ENCODE data around the gene UPB1.

The UPB1 gene

DNA sequence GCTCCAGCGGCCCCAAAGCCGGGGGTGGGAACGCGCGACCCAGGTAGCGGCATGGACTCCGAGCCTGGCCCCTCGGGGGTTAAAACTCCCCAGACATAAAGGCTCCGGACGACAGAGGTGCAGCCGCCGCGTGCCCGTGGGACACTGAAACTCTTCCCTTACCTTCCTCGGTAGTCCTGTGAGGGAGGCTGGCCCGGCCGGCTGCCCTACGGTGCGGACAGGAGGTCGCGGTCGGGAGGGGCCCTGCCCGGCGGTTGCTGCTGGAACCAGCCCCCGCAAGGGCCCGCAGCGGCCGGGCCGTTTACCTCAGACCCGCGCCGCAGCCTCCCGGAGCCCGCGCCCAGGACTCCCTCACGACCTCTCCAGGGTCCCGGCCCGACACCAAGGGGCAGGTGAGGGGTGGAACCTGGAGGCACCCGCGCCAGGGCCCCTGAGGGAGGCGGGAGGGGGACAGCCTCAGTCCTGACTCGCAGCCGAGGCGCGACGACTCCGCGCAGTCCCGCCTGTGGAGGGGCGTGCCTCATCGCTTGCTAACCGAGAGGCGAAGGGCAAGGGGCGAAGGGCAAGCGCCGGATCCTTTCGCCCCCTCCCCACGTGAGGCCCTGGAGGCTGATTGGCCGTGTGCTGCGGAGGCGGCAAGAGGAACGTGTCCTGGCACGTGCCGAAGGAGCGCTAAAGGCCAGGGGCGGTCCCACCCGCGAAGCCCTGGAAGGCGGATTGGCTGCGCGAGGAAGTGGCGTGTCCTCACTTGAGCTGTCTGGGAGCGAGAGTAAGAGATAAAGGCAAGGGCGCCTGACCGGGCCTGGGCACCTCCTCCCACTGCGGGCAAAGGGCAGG, at the start of gene UPB1:
UPB1 (plus strand) TSS at position 805 of the 837 bp plus-strand sequence. CDS start 72 bp downstream, outside the sequence.
- no peak for DNase-seq
- intact Hi-C loops (cut with DNase I), result no loop called here

GRCh38 chr22:24445481-24446259, 49.5 kb upstream of the UPB1 start:
- peak in 10 of 42 donors; percentile 30 to 76 (median 60) for DNase-seq
- intact Hi-C loops (cut with DNase I), result no loop called here

- DNase-seq, result peak in 1 of 42 donors; percentile 16
- intact Hi-C loops (cut with DNase I), result no loop called here
Observed at GRCh38 chr22:24446260-24446611, 48.9 kb upstream of the UPB1 start.

DNA sequence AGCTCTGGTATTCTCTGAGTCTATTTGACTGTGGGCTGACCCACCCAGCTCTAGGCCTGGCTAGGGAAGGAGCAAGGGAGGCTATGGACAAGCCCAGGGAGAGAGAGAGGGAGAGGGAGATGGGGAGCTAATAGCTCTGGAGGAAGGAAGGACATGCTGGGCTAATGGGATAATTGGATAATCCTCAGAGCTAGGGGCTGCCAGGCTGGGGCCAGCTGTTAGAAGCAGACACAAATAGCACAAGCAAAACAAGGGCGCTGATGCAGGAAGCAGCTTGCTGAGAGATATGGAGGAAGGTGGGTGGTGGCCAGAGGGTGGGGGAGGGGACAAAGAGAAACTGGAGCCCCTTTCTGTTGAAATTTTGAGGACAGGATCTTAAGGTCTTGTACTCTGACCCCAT, 44.5 kb upstream of the UPB1 start:
- intact Hi-C loops (cut with DNase I), result no loop called here
- no peak for DNase-seq

GRCh38 chr22:24451162-24451561, 44.0 kb upstream of the UPB1 start:
- no peak for DNase-seq
- intact Hi-C loops (cut with DNase I), result no loop called here

DNA sequence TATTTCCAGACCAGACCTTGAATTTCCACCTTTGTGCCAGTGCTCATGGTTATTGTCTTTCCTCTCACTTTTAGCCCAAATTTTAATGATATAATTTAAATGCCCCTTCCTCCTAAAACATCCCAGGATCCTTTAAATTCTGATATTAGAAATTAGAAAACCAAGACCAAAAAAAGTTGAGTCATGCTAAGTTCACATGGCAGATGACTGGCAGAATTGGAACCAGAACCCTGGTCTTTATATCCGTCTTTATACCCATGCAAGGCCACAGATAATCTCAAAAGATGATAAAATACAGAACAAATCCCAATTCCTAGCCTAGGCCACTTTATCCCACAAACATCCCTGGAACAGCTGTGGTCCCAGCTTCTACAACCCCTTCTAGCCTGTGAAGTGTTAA, 41.3 kb upstream of the UPB1 start:
- intact Hi-C loops (cut with DNase I), result no loop called here
- no peak for DNase-seq

- intact Hi-C loops (cut with DNase I), result no loop called here
- no peak for DNase-seq
Observed at GRCh38 chr22:24455039-24455438, 40.1 kb upstream of the UPB1 start.

GRCh38 chr22:24455751-24456426, 39.2 kb upstream of the UPB1 start:
- DNase-seq, result peak in 1 of 42 donors; percentile 7
- intact Hi-C loops (cut with DNase I), result no loop called here

GRCh38 chr22:24457894-24458420, 37.2 kb upstream of the UPB1 start:
- no peak for DNase-seq
- intact Hi-C loops (cut with DNase I), result no loop called here

- intact Hi-C loops (cut with DNase I), result no loop called here
- DNase-seq, result no peak
Observed at GRCh38 chr22:24459911-24460310, 35.2 kb upstream of the UPB1 start.

DNA sequence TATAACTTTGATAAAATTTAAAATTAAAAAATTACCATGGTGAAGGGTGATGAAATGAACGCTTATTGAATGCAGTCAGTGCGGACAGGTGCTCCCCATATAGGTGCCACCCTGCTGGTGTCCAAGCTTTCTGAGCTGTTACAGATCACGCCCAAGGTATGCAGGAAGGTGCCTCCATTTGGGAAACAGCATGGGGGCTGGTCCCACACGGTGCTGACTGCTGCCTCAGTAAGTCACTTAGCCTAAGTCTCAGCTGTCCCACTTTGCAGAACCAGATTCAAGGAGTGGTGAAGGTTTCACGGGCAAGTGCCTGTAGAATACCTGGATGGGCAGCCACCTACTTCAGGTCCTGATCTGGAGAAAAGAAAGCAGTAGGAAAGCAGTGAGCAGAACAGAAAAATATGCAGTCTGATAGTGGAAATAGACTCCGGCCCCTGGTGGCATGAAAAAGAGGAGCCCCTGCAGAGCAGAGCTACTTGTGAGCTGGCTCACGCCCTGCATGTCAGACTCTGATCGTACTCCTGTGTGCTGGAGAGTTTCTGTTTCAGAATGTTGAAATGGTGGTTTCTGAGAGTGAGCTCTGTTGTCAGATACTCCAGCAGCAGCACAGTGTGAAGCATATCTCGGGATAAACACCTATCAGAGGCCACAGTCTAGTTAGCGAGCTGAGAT, 34.6 kb upstream of the UPB1 start:
- no peak for DNase-seq
- intact Hi-C loops (cut with DNase I), result no loop called here

- intact Hi-C loops (cut with DNase I), result no loop called here
- DNase-seq, result no peak
Observed at GRCh38 chr22:24463071-24463760, 31.9 kb upstream of the UPB1 start.

GRCh38 chr22:24465566-24465965, 29.6 kb upstream of the UPB1 start:
- intact Hi-C loops (cut with DNase I), result no loop called here
- no peak for DNase-seq

DNA sequence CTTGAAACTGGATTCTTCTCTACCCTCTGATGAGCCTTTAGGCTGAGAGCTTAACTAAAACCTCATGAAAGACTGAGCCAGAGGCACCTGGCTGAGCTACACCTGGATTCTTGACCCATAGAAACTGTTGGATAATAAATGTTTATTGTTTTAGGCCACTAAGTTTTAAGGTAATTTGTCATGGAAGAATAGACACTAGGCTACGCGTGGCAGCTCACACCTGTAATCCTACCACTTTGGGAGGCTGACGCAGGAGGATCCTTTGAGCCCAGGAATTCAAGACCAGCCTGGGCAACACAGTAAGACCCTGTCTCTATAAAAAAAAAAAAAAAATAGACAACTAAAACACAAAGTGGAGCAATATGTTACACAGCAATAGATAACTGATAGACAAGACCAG, 29.2 kb upstream of the UPB1 start:
- no peak for DNase-seq
- intact Hi-C loops (cut with DNase I), result no loop called here

DNA sequence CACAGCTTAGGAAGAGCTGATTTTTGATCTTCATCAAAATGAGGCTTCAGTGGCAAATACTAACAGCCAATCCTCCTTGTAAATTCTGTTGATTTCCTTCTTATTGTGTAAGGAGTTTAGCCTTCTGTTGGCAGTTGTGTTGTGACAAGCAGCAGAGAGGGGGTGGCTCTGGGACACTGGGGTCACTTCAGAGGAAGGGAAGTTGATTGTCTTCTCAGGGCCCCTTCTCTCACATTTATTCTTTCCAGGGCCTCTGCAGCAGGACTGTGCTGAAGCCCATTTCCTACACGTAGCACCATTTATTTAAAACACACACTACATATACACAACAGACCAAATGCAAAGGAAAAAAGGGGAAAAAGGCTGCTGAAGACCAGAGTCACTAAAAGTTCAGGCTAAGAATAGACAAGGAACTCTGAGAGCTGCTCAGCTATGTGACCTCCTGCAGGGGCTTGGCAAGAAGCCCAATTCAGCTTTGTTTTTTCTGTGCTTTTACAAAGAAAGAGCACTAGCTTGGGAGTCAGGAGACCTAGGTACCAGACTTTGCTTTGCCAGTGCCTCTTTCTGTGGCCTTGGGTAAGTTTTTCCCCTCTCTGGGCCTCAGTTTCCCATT, 28.3 kb upstream of the UPB1 start:
- intact Hi-C loops (cut with DNase I), result no loop called here
- DNase-seq, result peak in 4 of 42 donors; percentile 15 to 54 (median 38)

GRCh38 chr22:24467340-24467739, 27.8 kb upstream of the UPB1 start:
- DNase-seq, result no peak
- intact Hi-C loops (cut with DNase I), result no loop called here

- no peak for DNase-seq
- intact Hi-C loops (cut with DNase I), result no loop called here
Observed at GRCh38 chr22:24471570-24471969, 23.6 kb upstream of the UPB1 start.

DNA sequence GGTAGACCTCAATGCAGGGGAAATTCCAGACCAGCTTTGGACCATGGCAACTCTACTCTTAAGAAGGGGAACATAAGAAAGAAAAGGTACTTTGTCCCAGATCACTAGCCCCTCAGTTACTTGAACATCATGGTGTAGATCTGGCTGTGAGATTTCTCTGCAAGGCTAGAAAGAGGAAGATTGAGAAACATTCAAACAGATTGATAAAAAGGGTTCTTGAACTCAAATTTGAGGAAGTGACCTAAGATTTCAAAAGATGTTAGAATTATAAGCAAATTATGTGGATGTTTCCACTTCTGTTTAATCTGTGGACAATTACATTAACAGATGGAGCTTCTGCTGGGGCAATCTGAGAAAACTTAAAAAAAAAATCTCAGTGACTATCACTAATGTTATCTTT, 21.8 kb upstream of the UPB1 start:
- no peak for DNase-seq
- intact Hi-C loops (cut with DNase I), result no loop called here
